ENCODE measurements around the gene PLAC9.

The PLAC9 gene

DNA sequence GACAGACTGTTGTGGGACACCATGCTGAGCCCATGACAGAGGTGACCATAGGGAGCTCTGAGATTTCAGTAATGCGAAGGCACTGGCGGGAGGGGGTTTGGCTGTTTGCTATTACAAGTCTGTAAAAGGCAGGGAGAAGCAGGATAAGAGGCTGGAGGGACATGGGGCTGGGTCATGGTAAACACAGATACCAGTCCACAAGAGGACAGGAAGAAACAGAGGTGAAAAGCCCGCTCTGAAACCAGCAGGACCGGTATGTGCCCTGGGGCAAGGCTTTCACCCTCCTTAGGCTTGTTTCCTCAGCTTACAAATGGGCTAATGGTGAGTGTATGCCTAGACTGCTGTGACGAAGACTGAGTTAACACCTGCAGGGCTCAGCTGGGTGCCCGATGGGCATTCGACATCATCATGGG lies 38.7 kb downstream of the PLAC9 start:
- no peak overlapping the region for H3K4me3 ChIP-seq (replicated peaks in 1 of 2; ENCODE audit: low read depth in 2 of 2, low read length in 2 of 2)
- TF ChIP-seq, protein P1, sequence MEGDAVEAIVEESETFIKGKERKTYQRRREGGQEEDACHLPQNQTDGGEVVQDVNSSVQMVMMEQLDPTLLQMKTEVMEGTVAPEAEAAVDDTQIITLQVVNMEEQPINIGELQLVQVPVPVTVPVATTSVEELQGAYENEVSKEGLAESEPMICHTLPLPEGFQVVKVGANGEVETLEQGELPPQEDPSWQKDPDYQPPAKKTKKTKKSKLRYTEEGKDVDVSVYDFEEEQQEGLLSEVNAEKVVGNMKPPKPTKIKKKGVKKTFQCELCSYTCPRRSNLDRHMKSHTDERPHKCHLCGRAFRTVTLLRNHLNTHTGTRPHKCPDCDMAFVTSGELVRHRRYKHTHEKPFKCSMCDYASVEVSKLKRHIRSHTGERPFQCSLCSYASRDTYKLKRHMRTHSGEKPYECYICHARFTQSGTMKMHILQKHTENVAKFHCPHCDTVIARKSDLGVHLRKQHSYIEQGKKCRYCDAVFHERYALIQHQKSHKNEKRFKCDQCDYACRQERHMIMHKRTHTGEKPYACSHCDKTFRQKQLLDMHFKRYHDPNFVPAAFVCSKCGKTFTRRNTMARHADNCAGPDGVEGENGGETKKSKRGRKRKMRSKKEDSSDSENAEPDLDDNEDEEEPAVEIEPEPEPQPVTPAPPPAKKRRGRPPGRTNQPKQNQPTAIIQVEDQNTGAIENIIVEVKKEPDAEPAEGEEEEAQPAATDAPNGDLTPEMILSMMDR (IDR thresholded peaks at IDR 0.05; ENCODE audit: low read depth, low read length) = no peak
- DNase-seq (ENCODE audit: low read depth in 2 of 2) = no peak

DNA sequence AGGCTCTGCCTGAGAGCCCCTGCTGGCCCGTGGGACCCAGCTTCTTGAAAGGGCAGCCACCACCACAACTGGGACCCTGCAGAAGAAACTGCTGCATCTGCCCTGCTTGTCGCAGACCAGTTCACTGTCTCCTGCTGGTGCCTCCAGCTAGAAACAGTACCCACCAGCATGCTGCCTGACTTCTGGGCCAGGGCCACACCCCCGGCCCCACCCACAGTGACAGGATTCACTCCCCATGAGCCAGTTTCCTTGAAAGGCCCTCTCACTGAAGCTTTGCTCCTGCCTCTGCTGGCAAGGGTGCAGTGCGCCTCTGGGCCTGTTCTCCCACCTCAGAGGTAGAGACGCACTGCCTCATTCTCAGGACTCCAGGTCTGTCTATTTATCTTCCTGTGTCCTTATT lies 40.4 kb downstream of the PLAC9 start:
- no peak for DNase-seq (ENCODE audit: low read depth in 2 of 2)
- H3K4me3 ChIP-seq (replicated peaks in 1 of 2; ENCODE audit: low read depth in 2 of 2, low read length in 2 of 2) = no peak overlapping the region
- TF ChIP-seq, protein P1 (IDR thresholded peaks at IDR 0.05; ENCODE audit: low read depth, low read length) = no peak

DNA sequence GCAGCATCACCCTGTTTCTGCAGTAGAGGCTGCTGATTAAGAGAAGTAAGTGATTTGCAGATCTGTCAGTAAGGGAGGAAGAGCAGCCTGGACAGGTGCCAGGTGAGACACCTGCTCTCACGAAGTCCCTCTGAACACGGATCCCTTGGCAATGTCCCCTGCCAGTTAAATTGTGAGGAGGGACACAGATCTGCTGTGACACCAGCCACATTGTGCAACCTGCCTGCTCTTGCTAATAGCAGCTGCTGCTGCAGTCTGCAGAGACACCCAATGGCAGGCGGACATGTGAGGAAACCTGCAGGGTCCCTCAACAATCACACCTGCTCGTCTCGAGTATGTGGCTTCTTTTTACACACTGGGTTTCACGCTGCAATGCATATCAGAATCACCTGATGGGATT lies 40.9 kb downstream of the PLAC9 start:
- no peak for DNase-seq (ENCODE audit: low read depth in 2 of 2)
- no peak overlapping the region for H3K4me3 ChIP-seq (replicated peaks in 1 of 2; ENCODE audit: low read depth in 2 of 2, low read length in 2 of 2)
- TF ChIP-seq, protein P1 (IDR thresholded peaks at IDR 0.05; ENCODE audit: low read depth, low read length) = no peak

DNA sequence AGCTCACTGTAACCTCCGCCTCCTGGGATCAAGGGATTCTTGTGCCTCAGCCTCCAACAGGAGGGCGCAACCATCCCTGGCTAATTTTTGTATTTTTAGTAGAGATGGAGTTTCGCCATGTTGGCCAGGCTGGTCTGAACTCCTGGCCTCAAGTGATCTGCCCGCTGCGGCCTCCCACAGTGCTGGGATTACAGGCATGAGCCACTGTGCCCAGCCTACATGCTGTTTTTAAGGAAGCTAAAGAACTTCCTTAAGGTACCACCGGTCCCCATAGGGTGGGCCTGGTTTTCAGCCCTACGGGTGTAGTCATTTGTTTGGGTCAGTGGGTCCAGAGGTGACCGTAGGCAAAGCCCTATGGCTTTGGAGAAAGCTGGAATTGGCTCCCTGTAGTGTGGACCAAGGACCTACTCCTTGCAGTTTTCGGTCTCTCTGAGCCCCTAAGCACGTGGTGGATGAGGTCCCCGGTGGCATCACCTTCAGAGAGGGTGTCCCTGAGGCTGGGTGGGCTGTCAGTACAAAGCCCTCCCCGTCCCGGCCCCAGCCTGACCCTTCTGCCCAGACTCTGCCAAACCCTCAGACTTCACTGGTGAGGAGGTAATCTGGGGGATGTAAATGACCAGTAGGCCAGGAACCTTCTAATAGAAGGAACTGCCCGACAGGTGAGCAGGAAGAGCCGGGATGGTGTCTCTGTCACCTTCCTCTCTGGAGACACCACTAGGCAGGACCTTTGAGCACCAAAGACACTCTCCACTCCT lies 42.3 kb downstream of the PLAC9 start:
- no peak for DNase-seq (ENCODE audit: low read depth in 2 of 2)
- TF ChIP-seq, protein P1 (IDR thresholded peaks at IDR 0.05; ENCODE audit: low read depth, low read length) = no peak
- no peak overlapping the region for H3K4me3 ChIP-seq (replicated peaks in 1 of 2; ENCODE audit: low read depth in 2 of 2, low read length in 2 of 2)

DNA sequence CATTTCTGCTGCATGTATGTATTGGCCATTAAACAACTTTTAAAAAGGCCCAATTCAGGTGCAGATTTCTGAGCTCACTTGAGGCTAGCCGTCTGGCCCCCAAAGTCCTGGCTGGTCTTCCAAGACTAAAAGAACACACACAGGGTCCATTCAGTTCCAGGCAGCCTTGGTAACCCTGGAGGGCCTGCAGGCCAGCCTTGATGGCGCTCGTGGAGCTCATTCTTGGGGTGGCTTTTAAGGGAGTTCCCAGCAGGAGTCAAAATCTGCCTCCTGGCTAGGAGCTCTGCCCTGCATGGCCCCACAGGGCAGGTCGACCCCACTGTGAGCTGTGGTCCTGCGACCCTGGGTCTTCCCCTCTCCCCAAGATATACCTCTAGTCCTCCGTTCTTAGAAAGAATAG lies 44.0 kb downstream of the PLAC9 start:
- TF ChIP-seq, protein P1 (IDR thresholded peaks at IDR 0.05; ENCODE audit: low read depth, low read length) = no peak
- no peak overlapping the region for H3K4me3 ChIP-seq (replicated peaks in 1 of 2; ENCODE audit: low read depth in 2 of 2, low read length in 2 of 2)
- no peak for DNase-seq (ENCODE audit: low read depth in 2 of 2)

DNA sequence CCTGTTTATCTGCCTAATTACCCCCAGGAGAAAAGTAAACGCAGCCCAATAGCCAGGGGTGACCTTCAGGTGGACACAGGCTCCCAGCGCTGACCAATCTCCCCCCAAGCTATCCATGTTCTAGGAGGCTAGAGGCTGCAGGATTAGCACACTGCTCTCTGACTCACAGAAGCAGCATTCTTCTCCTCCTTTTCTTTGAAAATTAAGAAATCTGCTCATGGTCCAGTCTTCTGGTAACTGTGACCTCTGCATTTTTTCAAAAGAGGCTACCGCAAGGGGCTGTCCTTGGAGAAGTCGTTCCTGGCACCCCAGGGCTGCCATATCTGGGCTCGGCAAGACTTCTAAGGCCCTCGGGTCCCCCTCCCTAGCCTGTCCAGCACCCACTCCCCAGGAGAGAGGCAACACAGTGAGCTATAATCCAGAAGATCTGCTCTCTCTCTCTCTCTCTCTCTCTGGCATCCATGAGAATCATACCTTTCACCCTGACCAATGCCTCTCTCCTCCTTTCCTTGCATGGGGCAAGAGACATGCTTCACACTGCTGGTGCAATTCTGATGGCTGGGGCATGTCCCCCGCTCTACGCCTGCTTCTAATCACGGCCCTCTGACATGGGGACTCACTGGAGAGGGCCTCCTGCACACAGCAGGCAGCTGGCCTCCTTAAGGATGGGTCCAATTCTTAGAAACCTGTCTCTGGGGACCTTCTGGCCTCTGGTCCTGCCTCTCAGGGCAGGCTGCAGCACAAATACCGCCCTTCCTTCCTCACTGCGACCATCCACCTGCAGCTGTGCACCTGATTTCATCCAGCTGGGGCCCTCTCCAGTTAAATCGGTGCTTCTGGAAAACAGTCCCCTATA lies 45.5 kb downstream of the PLAC9 start:
- DNase-seq (ENCODE audit: low read depth in 2 of 2) = peak; percentile 60 to 71
- no peak overlapping the region for H3K4me3 ChIP-seq (replicated peaks in 1 of 2; ENCODE audit: low read depth in 2 of 2, low read length in 2 of 2)

More for the DNA sequence above, 45.5 kb downstream of the PLAC9 start:
- TF ChIP-seq, protein P1 (IDR thresholded peaks at IDR 0.05; ENCODE audit: low read depth, low read length) = no peak
